Measurements from ENCODE around the gene TEX26. TPM values are rescaled to one million over a fixed set of nuclear protein-coding genes. Genes with fewer than 3 reads are reported as not detected.

TEX26 gene
- polyA plus RNA-seq, 1 donor from 2014 or later, result not detected

GRCh38 chr13:30927595-30927994 is 4.9 kb upstream of the TEX26 start:
- TF ChIP-seq EZH2 (IDR thresholded peaks at IDR 0.05; ENCODE audit: borderline replicate concordance, insufficient read depth, low read length, poor library complexity, severe bottlenecking) (no peak), REST (IDR thresholded peaks at IDR 0.05; ENCODE audit: borderline replicate concordance) (no peak), EP300 (conservative IDR thresholded peaks at IDR 0.05; ENCODE audit: poor library complexity, severe bottlenecking) (no peak), TAF1 (IDR thresholded peaks at IDR 0.05; ENCODE audit: low read depth) (no peak), MXI1 (conservative IDR thresholded peaks at IDR 0.05; ENCODE audit: poor library complexity, severe bottlenecking) (no peak), CTCF (IDR thresholded peaks at IDR 0.05; ENCODE audit: poor library complexity, severe bottlenecking) (no peak), SMC3 (conservative IDR thresholded peaks at IDR 0.05; ENCODE audit: poor library complexity) (no peak), POLR2AphosphoS5 (IDR thresholded peaks at IDR 0.05) (no peak), RAD21 (conservative IDR thresholded peaks at IDR 0.05) (no peak)
- H4K20me1 ChIP-seq (ENCODE audit: insufficient read depth), result no peaks in the 10 kb centered on the region
- no peaks in the 10 kb centered on the region for H3K36me3 ChIP-seq (ENCODE audit: insufficient read depth, low read length)
- no peaks in the 10 kb centered on the region for H3K79me2 ChIP-seq (replicated peaks; ENCODE audit: insufficient read depth, low read length)
- H3K27ac ChIP-seq (ENCODE audit: low read length), result no peak overlapping the region
- H3K27me3 ChIP-seq (ENCODE audit: insufficient read depth, low read depth, low read length), result no peaks in the 10 kb centered on the region
- H3K9me3 ChIP-seq (ENCODE audit: low read length), result no peaks in the 10 kb centered on the region
- H2AFZ ChIP-seq (ENCODE audit: low read depth, low read length), result no peak overlapping the region
- H3K4me3 ChIP-seq (ENCODE audit: low read length), result no peak overlapping the region
- no peak overlapping the region for H3K4me2 ChIP-seq (ENCODE audit: low read length)
- H3F3A ChIP-seq (ENCODE audit: insufficient read depth, low read length, poor library complexity, severe bottlenecking), result no peaks in the 10 kb centered on the region
- no peaks in the 10 kb centered on the region for H3K9me2 ChIP-seq (ENCODE audit: insufficient read depth, low read length)
- H3K9ac ChIP-seq (ENCODE audit: low read length), result no peak overlapping the region

DNA sequence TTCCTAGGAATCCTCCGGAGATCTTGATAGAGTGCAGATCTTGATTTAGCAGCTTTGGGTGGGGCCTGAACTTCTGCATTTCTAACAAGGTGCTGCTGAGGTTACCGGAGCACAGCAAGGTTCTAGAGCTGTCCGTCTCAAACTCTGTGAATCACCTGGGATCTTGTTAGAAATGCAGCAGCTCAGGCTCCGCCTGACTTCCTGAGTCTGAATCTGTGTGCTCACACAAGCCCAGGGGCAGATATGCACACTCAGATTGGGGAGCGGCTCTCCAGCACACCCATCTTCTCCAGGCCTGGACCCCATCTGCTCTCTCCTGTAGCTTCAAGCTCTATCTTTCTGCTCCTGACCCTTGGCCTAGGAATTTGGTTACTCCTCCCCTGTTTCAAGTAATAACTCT is 3.5 kb upstream of the TEX26 start:
- Histone ChIP-seq H3K9me3 (ENCODE audit: low read length) (no peaks in the 10 kb centered on the region), H4K20me1 (ENCODE audit: insufficient read depth) (no peaks in the 10 kb centered on the region), H3K79me2 (replicated peaks; ENCODE audit: insufficient read depth, low read length) (no peaks in the 10 kb centered on the region), H3K9me2 (ENCODE audit: insufficient read depth, low read length) (no peaks in the 10 kb centered on the region), H2AFZ (ENCODE audit: low read depth, low read length) (no peak overlapping the region), H3K4me3 (ENCODE audit: low read length) (no peak overlapping the region), H3K4me2 (ENCODE audit: low read length) (no peak overlapping the region), H3F3A (ENCODE audit: insufficient read depth, low read length, poor library complexity, severe bottlenecking) (no peaks in the 10 kb centered on the region), H3K27me3 (ENCODE audit: insufficient read depth, low read depth, low read length) (no peaks in the 10 kb centered on the region), H3K27ac (ENCODE audit: low read length) (no peak overlapping the region), H3K36me3 (ENCODE audit: insufficient read depth, low read length) (no peaks in the 10 kb centered on the region), H3K9ac (ENCODE audit: low read length) (no peak overlapping the region)
- TF ChIP-seq TAF1 (IDR thresholded peaks at IDR 0.05; ENCODE audit: low read depth) (no peak), EP300 (conservative IDR thresholded peaks at IDR 0.05; ENCODE audit: poor library complexity, severe bottlenecking) (no peak), REST (IDR thresholded peaks at IDR 0.05; ENCODE audit: borderline replicate concordance) (no peak), RAD21 (conservative IDR thresholded peaks at IDR 0.05) (no peak), SMC3 (conservative IDR thresholded peaks at IDR 0.05; ENCODE audit: poor library complexity) (no peak), POLR2AphosphoS5 (IDR thresholded peaks at IDR 0.05) (no peak), MXI1 (conservative IDR thresholded peaks at IDR 0.05; ENCODE audit: poor library complexity, severe bottlenecking) (no peak), EZH2 (IDR thresholded peaks at IDR 0.05; ENCODE audit: borderline replicate concordance, insufficient read depth, low read length, poor library complexity, severe bottlenecking) (no peak), CTCF (IDR thresholded peaks at IDR 0.05; ENCODE audit: poor library complexity, severe bottlenecking) (no peak)
